Left ventricle myocardium inferior (tissue), 1 donor: ENCODE results near the gene LAMP5. TPM values are rescaled to one million over a fixed set of nuclear protein-coding genes. Genes with fewer than 3 reads are reported as not detected.

Experiments used
- DNase-seq: peaks from one replicate; pipeline ENCODE4 v3.0.0-alpha.2; 2020
- H3K27ac ChIP-seq: fragments of 200-600 bp; replicated peaks from 2 replicates; pipeline ENCODE4 v1.8.0; 2021
- H3K27me3 ChIP-seq: fragments of 200-600 bp; 2 replicates; pipeline ENCODE4 v1.8.0; 2021; ENCODE audit warnings: low read depth
- H3K36me3 ChIP-seq: fragments of 200-600 bp; 2 replicates; pipeline ENCODE4 v1.8.0; 2021
- H3K4me1 ChIP-seq: fragments of 200-600 bp; 2 replicates; pipeline ENCODE4 v1.8.0; 2021
- H3K4me3 ChIP-seq: fragments of 200-600 bp; 2 replicates; pipeline ENCODE4 v1.8.0; 2021; ENCODE audit warnings: mild to moderate bottlenecking, moderate library complexity
- H3K9me3 ChIP-seq: fragments of 200-600 bp; replicated peaks from 2 replicates; pipeline ENCODE4 v1.8.0; 2021
- CTCF ChIP-seq: fragments of 200-600 bp; IDR thresholded peaks from 2 replicates; pipeline ENCODE4 v1.8.0; 2021; ENCODE audit warnings: antibody characterized with exemption, mild to moderate bottlenecking, borderline replicate concordance
- intact Hi-C: fragments of 100-400 bp; cut with micrococcal nuclease; formaldehyde crosslinking; loops from one replicate; pipeline ENCODE4 v1.11.0; 2022
- long read RNA-seq: library from polyadenylated mRNA; unstranded; transcript quantifications from one replicate; pipeline ENCODE4 v2.0.0, GENCODE V29; 2021
- total RNA-seq: library from RNA; stranded (reverse); fragmentation: NEBNext Ultra II Directional; extraction: Animal tissue kit (Norgen Biotek cat#: 25700); gene quantifications from one replicate; pipeline ENCODE4 v1.2.1, GENCODE V29; 2021
- donor health status: DM: no; HTN: yes; CAD: no; lungs with severe emphysema.

LAMP5 gene
- not detected for total RNA-seq
- long read RNA-seq, result 0 reads

GRCh38 chr20:9514461-9515213 is at the start of gene LAMP5:
Gene LAMP5 (plus strand): TSS chr20:9514590. CDS start chr20:9514853, 263 bp downstream.
- H3K27ac ChIP-seq, result no peak within 1 kb of the TSS
- intact Hi-C loops, result no loop called here
- no peaks in the 10 kb centered on the region for H3K36me3 ChIP-seq
- peaks cover 99% of the 10 kb centered on the region for H3K27me3 ChIP-seq
- no peak for TF ChIP-seq CTCF
- peaks cover 28% of the 10 kb centered on the region for H3K4me1 ChIP-seq
- peak within 1 kb of the TSS; percentile 52 for H3K4me3 ChIP-seq
- H3K9me3 ChIP-seq, result no peaks in the 10 kb centered on the region
- DNase-seq, result no peak

- Histone ChIP-seq H3K9me3 (peaks cover 21% of the 10 kb centered on the region), H3K4me3 (no peak overlapping the region), H3K27me3 (no peaks in the 10 kb centered on the region), H3K36me3 (peaks cover 35% of the 10 kb centered on the region), H3K4me1 (no peaks in the 10 kb centered on the region), H3K27ac (no peak overlapping the region)
- peak; percentile 49 for TF ChIP-seq CTCF
- no peak for DNase-seq
- intact Hi-C loops, result no loop called here
Measured at GRCh38 chr20:9467995-9468394, 46.4 kb upstream of the LAMP5 start.

GRCh38 chr20:9474835-9475415 is 39.5 kb upstream of the LAMP5 start:
- H3K27me3 ChIP-seq, result no peaks in the 10 kb centered on the region
- peaks cover 61% of the 10 kb centered on the region for H3K36me3 ChIP-seq
- H3K9me3 ChIP-seq, result no peaks in the 10 kb centered on the region
- H3K27ac ChIP-seq, result no peak overlapping the region
- H3K4me1 ChIP-seq, result no peaks in the 10 kb centered on the region
- no peak for DNase-seq
- H3K4me3 ChIP-seq, result no peak overlapping the region
- TF ChIP-seq CTCF, result no peak
- intact Hi-C loops, result no loop called here

GRCh38 chr20:9475456-9475855 is 38.9 kb upstream of the LAMP5 start:
- no peak for TF ChIP-seq CTCF
- H3K27me3 ChIP-seq, result no peaks in the 10 kb centered on the region
- H3K27ac ChIP-seq, result no peak overlapping the region
- H3K36me3 ChIP-seq, result peaks cover 63% of the 10 kb centered on the region
- DNase-seq, result no peak
- intact Hi-C loops, result no loop called here
- H3K4me1 ChIP-seq, result no peaks in the 10 kb centered on the region
- H3K9me3 ChIP-seq, result no peaks in the 10 kb centered on the region
- H3K4me3 ChIP-seq, result no peak overlapping the region

GRCh38 chr20:9476174-9476573 is 38.2 kb upstream of the LAMP5 start:
- no peak for TF ChIP-seq CTCF
- Histone ChIP-seq H3K9me3 (no peaks in the 10 kb centered on the region), H3K27me3 (no peaks in the 10 kb centered on the region), H3K4me1 (no peaks in the 10 kb centered on the region), H3K36me3 (peaks cover 60% of the 10 kb centered on the region), H3K27ac (no peak overlapping the region), H3K4me3 (no peak overlapping the region)
- no peak for DNase-seq
- intact Hi-C loops, result no loop called here
